GM19043 (cell line): ENCODE measurements around the gene HSPA12A.

Source experiments
- ATAC-seq: cut with Tn5 transposase; IDR thresholded peaks from one replicate; pipeline ENCODE4 v1.9.1; 2021; ENCODE audit warnings: low read depth; ENCODE audit not compliant: unreplicated experiment

HSPA12A gene

DNA sequence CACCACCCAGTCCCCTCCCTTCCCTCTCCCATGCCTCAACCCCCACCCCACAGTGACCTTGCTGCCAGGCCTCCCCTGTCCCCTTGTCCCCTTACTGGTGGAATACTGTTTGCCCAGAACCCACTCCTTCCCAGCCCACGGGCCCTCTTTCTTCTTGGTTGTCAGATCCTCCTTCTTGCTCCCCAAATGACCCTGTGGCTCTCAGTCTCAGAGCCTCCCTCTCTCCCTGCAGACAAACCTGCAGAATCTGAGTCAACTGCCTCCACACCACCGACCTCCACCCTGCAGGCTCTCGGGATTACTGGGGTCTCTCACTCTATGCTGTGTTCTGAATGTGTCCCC, 47.5 kb downstream of the HSPA12A start:
- no peak for ATAC-seq

DNA sequence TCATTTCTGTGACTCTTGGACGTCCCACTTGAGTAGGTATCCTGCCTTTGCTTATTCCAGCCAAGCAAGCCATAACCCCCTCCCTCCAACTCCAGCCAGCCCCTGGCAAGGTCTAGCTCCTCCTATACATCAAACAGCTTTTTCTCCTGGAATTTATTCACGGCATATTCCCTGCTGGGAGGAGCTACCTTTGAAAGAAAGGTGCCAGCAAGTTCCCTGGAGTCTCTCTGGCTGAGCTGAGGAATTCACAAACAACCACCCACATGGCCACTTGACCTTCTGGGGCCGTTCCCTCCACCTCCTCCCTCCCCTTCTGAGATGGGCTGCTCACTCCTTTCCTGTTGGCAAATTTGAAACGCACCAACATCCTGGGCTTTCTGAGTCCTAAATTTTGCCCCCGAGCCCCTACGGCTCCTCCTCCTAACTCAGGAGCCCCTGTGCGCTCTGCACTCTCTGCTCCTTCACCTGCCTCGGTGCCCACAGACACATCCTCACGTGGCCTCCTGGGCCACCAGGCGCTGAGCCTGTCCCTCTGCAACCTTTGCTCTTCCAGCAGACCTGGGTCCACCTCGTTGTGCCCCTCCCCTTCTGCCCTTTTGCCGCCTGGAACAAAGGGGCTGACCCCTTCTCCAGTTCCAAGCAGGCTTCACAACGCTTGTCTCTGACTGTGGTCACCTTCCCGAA, 48.0 kb downstream of the HSPA12A start:
- no peak for ATAC-seq

DNA sequence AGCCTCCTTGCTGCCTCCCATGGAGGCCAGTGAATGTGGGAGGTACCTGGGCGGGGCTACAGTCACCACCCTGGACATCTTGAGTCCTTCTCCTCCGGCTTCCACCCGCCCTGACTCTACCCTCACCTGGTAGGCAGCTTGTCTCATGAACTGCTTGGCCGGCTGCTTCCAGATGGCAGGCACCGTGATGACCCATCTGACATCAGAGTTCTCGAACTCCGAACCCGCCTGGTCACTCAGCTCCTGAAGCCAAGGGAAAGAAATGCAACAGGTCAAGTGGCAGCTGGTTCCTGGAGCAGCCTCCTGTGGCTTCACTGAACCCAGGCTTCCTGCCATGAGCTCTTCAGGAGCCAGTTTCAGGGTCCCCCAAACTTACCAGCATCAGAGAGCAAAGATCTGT, 50.1 kb downstream of the HSPA12A start:
- ATAC-seq = no peak

DNA sequence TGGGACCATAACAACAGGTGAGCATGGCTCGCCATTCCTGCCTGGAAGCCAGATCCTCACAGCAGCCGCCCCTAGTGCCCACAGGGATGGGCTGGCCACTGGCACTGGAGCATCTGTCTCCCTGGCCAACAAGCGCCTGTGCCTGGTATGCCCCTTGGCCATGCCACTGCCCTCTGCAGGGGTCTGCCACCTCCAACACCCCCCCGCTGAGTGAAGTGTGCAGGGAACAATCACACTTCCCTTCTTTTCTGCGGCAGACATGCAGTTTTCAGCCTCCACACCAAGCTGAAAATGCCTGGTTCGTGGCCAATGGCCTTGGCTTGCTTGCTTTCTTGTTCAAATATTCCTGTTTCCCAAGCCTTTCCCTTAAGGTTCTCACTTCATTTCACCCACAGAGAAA, 50.7 kb downstream of the HSPA12A start:
- ATAC-seq = no peak

DNA sequence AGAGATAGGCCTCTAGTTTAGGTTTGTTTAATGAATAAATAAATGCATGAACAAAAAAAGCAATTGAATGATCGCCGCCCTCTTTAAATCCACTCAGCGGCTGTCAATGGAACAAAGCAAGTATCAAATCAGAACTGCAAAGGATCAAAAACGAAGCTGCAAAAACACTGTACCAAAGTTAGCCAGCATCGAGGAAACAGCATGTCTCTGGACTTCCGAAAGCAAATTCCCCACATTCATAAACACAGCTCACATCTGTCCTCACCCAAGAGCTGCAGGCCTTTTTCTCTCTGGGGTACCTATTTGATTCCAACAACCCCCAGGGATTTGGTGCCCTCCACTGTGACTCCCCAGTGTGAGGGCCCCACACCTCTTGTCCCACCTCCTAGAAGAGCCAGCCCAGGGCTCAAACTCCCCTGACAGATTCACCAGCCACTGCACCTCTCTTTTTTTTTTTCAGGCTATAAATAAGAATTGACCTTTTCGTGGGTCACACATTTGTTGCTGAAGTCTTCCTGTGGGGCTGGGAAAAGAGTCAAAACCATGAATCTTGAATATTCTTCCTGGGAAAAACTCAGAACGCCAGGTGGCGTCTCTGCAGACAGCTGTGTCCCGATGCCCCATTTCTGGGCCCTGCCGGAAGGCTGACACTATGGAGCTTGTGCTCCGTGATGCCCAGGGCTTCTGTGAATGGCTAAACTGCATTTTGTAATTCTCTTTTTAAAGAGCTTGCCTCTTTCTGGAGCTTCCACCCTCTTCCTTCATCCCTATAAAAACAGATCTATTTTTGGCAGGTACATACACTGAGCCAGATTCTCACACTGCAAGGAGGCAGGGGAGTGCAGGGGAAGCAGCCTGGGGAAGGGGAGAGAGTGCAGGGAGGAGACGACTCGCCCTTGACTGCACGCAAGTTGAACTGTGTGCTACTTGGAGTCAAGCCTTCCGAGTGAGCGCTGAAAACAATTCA, 51.7 kb downstream of the HSPA12A start:
- no peak for ATAC-seq

DNA sequence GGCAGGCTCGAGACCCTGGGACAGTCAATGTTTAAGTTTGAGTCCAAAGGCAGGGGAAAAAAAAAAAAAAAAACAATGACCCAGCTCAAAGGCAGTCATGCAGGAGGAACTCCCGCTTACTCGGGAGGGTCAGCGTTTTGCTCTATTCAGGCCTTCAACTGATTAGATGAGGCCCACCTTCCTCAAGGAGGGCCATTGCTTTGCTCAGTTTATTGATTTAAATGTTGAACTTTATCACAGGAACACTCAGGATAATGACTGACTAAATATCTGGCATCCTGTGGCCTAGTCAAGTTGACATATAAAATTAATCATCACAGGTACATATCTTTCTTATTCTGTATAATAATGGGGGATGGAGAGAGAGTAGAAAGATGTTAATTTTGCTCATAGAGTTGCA, 52.6 kb downstream of the HSPA12A start:
- no peak for ATAC-seq

DNA sequence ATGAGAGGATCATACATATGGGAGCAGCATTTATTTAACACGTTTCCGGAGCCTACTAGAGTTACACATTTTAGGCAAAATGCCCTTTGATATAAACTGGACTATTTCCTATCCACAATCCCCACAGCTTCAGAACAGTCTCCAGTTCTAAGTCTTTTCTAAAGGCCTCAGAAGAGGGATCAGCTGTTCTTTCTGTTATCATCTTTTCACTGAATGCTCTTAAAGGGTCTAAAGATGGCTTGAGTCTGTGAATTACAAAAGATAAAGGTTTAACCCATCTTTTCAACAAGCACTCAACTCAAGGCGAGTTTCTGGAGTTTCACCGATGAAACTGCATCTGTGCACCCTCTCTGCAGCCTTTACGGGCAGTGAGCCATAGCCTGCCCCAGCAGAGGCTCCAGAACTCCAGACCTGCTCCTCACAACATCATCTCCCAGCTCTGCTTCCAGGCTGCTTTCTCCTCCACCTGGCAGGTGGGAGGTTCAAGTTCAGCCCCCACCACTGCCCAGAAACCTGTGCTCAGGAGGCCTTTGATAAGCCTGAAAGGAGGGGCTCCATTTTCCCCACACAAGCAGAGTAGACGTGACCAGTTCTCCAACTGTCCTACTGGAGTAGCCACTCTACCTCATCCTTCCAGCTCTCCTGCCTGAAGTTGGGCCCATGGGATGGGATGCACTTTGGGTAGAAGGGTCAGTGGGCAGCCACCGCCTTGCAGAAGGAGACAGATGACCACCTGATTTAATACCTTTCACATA, 53.4 kb downstream of the HSPA12A start:
- no peak for ATAC-seq

DNA sequence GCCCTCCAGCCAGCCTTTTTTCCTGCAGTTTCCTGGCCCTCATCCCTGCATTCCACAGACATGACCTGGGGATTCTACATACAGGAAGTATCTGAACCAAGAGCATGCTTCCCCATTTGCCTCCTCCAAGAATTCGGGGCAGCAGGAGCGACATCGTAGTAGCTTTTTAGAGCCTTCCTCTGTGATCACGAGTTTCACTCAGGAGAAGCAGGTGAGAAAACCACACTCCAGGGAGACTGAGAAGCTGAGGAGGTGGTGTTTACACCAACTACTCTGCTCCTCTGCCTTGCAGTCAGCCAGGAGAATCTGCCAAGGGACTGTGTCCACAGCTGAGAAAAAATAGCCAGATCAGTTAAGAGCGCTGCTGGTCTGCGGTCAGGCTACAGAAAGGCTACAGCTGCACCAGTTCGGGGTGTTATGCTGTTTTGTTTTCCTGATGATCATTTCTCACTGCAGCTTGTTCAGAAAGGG, 54.1 kb downstream of the HSPA12A start:
- no peak for ATAC-seq

DNA sequence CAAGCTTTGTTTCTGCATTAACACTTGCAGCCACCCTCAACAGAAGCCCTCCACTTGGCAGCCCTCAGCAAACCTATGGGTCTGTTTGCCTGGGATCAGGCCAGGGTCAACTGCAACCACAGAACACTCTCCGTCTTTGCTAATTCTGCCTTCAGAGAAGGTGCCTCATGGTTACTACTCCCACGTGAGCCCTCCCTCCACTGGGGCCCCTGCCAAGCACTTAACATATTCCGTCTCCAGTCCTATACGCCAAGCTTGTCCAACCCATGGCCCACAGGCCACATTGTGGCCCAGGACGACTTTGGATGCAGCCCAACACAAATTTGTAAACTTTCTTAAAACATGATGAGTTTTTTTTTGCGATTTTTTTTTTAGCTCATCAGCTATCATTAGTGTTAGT, 54.7 kb downstream of the HSPA12A start:
- ATAC-seq = no peak

DNA sequence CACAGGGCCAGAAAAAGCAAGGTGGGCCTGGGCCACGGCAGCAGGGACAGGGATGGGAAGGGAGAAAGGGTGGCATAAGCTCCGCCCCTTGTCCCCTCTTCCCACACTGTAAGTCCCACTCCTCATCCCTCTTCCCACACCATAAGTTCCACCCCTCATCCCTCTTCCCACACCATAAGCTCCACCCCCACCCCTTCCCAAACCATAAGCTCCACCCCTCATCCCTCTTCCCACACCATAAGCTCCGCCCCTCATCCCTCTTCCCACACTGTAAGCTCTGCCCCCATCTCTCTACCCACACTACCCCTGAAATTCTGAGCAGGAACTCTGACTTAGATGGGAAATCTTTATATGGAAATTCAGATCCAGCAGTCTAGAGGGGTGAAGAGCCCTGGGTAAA, 55.7 kb downstream of the HSPA12A start:
- ATAC-seq = no peak

DNA sequence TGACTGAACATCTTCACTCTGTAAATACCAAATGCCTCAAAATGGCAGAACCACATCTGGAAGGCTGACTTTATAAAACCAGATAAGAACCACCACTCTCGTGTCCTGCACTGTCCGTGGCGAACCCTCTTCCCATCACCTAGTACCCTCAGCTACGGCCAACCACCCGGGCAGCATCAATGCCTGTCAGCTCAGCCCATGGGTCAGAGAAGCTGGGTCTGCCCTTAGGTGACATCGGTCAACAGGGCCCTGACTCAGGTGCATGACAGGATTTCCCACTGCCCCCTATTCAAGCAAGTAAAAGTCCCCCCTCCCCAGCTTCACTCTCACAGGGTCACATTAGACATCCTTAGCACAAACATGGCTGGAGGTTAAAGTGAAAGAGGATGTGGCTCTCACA, 56.6 kb downstream of the HSPA12A start:
- ATAC-seq = no peak

DNA sequence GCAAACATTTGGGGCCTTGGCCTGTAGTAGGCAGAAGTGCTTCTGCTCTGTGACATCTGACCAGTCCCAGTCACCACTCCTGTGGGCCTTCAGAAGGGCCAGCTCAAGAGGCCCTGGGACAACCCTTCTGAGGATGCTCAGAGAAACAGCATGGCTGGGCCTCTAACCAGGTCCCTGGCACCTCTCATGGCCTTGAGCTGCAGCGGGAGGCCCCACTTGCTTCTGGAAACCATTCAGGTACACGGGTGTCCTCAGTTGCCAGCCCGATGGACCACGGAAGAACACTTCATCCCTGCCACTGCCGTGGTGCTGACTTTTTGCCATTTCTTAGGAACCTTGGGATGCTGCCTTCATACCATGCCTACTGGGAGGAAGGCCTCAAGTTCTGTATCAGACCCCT, 57.6 kb downstream of the HSPA12A start:
- no peak for ATAC-seq

DNA sequence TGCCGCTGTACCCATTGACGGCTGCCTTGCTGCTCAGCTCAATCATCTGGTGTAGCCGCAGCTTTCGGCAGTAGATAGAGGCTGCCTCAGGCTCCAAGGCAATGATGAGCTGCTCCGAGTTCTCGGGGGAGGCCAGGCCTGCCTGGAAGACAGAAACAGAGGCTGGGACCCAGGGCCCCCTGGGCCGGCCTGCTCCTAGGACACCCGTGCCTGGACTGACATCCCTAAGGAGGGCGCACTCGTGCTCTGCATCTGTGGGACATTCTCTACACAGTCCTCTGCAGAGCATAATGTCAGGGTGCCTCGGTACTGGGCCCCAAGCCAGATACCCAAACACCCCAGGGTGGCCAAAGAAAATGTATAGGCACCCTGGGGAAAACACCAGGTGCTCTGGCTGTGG, 58.5 kb downstream of the HSPA12A start:
- no peak for ATAC-seq

DNA sequence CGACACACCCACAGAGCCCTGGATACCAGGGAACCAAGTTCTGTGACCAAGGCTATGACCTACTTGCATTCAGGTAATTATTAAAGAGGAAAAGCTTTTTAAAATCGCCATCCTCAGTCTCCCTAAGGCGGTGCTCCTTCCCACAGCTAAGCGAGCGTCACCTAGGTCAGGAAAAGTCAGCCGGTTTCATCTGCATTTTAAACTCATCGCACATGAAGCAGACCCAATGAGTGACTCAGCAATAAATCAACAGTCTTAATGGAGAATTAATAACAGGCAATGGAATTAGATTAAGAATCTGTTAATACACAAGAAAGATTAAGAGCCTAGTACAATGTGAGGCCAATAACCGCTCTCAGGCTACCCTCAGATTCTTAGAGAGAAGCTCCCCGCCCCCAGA, 59.2 kb downstream of the HSPA12A start:
- ATAC-seq = no peak

DNA sequence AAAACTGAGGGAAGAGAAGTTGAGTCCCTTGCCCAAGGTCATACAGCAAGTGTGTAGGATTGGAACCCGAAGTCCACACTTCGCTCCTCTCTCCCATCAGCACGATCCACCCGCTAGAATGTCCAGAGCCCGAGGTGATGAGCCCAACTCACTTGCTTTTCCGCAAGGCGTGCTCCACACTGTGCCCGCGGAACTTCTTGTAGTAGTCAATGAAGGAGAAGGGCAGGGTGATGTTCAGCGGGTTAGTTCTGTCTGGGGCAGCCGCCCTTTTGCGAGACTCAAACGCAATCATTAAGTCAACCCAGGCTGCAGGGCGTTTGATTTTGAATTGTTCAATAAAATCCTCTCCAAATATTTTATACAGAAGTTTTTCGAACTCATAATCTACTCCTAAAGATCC, 63.0 kb downstream of the HSPA12A start:
- no peak for ATAC-seq

DNA sequence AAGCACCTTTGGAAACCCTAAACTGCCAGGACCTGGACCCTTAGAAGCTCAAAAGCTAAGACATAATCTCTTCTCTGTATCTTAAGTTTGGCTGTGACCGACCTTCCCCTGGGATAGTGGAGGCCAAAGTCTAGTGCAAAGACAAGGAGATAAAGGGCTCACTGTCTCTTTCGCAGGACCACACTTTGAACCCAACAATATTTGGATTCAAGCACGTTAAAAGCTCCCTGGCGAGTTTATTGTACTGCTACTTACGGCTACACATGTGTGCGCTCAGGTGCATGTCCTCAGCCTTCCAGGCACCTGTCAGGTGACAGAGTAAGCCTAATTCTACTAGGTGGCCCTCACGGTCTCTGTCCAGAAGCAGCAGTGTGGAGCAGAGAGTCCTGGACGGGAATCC, 65.7 kb downstream of the HSPA12A start:
- ATAC-seq = no peak

DNA sequence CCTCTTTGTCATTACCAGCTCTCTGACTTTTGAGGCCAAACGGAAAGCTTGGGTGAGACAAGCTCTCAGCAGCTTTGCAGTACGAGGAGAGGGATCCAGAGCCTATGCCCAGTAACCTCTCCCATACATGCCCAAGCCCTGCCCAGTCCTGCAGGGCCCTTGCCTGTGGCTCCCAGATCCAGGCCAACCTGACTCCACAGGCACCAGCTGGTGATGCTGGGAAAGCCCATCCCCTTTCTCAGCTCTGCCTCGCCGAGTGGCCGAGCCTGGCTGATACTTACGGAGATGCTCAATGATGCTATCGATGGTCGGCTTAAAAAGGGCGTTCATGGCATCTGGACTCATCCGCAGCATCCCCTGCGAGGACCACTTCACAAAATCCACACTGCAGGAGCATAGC, 66.2 kb downstream of the HSPA12A start:
- no peak for ATAC-seq

DNA sequence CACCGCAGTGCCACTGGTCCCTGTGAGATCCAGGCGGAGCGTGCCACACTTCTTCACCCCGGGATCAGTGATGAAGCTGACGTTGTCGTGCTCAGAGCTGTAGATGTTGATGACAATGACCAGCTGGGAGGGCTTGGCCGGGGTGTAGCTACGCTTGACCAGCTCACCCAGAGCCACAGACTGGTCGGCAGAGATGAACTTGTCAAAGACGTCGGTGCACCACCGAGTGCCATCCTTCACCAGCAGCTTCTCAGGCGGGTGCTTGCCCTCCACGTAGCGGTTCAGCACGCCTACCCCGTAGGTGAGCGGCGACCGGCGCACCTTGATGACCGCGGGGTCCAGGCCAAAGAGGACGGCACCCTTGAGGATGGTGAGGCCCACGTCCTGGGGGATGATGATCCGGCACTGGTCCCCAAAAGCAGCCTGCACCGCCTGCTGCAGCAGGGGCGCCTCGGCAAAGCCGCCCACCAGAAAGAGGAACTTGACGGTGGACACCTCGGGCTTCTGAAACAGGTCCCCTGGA, 67.4 kb downstream of the HSPA12A start:
- no peak for ATAC-seq

DNA sequence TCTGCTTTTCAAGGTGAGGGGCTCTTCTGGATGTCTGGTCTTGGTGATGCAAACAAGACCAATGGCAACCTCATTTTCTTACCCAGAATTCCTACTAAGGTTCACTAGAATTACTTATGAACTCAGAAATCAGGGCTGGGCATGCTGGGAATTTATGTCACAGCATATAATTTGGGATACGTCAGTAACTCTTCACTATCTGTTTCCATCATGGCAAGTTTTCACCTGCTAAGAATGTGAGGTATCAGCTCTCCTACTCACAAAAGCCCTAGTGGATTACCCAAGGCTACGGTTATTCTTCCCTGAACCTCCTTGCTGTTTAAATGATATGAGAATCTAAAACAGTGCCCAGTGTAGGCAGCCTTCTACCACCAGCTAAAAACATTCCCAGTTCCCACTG, 68.5 kb downstream of the HSPA12A start:
- ATAC-seq = no peak

DNA sequence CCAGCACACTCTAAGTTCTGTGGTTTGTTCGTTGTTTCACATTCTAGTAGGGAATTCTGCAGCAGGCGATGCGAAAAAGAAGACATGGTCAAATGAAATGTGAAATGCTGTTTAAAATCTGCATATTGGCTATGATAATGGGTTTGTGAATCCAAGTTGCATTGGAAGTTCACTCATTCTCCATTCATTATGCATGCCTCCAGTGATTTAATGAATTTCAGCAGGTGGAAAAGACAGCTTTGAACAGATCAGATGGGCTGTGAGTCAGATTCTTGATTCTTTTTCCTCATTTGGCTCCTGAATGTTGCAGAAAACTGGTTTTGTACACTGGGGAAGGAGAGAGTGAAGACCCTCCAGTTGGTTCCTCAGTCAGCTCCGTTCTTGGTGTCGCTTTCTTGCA, 69.5 kb downstream of the HSPA12A start:
- no peak for ATAC-seq

DNA sequence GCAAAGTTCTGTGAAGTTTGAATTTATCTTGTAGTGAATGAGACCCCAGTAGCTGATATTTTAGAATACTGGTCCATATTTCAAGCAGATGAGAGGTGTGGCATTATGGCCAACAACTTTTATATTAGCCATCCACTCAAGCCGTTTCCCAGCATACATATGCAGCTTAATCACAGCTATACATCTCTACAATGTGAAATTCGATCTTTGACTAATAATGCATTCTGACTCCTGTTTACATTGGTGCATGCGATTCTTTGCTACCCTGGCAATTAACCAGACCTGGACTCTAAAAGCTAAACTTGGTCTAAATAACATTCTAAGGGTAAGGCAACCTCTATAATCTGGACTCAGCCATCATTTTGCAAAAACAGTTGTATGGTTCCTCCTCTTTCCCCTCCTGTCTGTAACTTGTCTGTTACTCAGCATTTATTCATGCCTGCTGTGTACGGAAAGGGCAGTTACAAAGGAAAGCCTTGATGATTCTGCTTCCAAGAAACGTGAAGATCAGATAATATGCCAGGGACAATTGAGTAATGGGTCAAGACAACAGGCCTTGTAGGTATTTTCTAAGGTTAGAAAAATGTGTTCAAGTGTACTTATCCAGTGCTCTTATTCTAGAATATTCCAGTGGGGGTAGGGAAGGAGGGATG, 71.0 kb downstream of the HSPA12A start:
- ATAC-seq = no peak
